ENCODE results near the gene MYZAP. TPM values are rescaled to one million over a fixed set of nuclear protein-coding genes. Genes with fewer than 3 reads are reported as not detected.

Gene MYZAP
- polyA plus RNA-seq, 1 of the 3 experiments (the other 2 are of a cell fraction): 0.07 TPM

- Histone ChIP-seq H3K27ac (ENCODE audit: low read depth in 2 of 2, low read length in 1 of 2) (no peak overlapping the region), H4K20me1 (ENCODE audit: insufficient read depth) (no peaks in the 10 kb centered on the region), H3F3A (replicated peaks; ENCODE audit: insufficient read depth) (no peaks in the 10 kb centered on the region), H3K27me3 (ENCODE audit: insufficient read depth) (no peaks in the 10 kb centered on the region), H3K9me2 (no peaks in the 10 kb centered on the region), H3K9ac (no peak overlapping the region), H3K79me2 (ENCODE audit: insufficient read depth) (no peaks in the 10 kb centered on the region), H3K4me3 (ENCODE audit: low read depth in 2 of 2, low read length in 1 of 2) (no peak overlapping the region), H3K4me1 (ENCODE audit: control insufficient read depth in 1 of 2, insufficient read depth in 2 of 2, low read depth in 1 of 2, low read length in 1 of 2) (no peaks in the 10 kb centered on the region), H3K36me3 (replicated peaks in 1 of 2; ENCODE audit: control insufficient read depth in 1 of 2, insufficient read depth in 2 of 2, low read length in 1 of 2) (no peaks in the 10 kb centered on the region), H3K9me3 (no peaks in the 10 kb centered on the region), H2AFZ (ENCODE audit: low read depth) (no peak overlapping the region), H3K4me2 (no peak overlapping the region)
- WGBS (ENCODE audit: low lambda C conversion rate): 83% methylated on average over 7 of the region's 7 CpGs
- ChIA-PET CTCF (interaction anchor here (1.0 kb wide), 1 partner anchor 19 kb away, joined by 4 read pairs; no protein-coding TSS in a partner anchor), POLR2A (no interaction called here)
- TF ChIP-seq NFIC (IDR thresholded peaks at IDR 0.05; ENCODE audit: borderline replicate concordance) (no peak), TEAD4 (IDR thresholded peaks at IDR 0.05; ENCODE audit: borderline replicate concordance, insufficient read depth) (no peak), RFX5 (IDR thresholded peaks at IDR 0.05; ENCODE audit: low read length) (no peak), EP300 (IDR thresholded peaks at IDR 0.05; ENCODE audit: borderline replicate concordance in 1 of 2, low read depth in 1 of 2, low read length in 1 of 2) (no peak), FOXM1 (IDR thresholded peaks at IDR 0.05; ENCODE audit: low read depth) (no peak), RAD21 (IDR thresholded peaks at IDR 0.05; ENCODE audit: low read length) (no peak), FOXJ3 (CRISPR knock-in tag; IDR thresholded peaks at IDR 0.05) (no peak), TAF1 (IDR thresholded peaks at IDR 0.05; ENCODE audit: borderline replicate concordance, low read depth, low read length) (no peak), RXRA (IDR thresholded peaks at IDR 0.05; ENCODE audit: borderline replicate concordance, low read depth) (no peak)
- TF ChIP-seq, protein P1, sequence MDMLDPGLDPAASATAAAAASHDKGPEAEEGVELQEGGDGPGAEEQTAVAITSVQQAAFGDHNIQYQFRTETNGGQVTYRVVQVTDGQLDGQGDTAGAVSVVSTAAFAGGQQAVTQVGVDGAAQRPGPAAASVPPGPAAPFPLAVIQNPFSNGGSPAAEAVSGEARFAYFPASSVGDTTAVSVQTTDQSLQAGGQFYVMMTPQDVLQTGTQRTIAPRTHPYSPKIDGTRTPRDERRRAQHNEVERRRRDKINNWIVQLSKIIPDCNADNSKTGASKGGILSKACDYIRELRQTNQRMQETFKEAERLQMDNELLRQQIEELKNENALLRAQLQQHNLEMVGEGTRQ (IDR thresholded peaks at IDR 0.05; ENCODE audit: borderline replicate concordance, low read depth, low read length): no peak
- TF ChIP-seq, protein P2, sequence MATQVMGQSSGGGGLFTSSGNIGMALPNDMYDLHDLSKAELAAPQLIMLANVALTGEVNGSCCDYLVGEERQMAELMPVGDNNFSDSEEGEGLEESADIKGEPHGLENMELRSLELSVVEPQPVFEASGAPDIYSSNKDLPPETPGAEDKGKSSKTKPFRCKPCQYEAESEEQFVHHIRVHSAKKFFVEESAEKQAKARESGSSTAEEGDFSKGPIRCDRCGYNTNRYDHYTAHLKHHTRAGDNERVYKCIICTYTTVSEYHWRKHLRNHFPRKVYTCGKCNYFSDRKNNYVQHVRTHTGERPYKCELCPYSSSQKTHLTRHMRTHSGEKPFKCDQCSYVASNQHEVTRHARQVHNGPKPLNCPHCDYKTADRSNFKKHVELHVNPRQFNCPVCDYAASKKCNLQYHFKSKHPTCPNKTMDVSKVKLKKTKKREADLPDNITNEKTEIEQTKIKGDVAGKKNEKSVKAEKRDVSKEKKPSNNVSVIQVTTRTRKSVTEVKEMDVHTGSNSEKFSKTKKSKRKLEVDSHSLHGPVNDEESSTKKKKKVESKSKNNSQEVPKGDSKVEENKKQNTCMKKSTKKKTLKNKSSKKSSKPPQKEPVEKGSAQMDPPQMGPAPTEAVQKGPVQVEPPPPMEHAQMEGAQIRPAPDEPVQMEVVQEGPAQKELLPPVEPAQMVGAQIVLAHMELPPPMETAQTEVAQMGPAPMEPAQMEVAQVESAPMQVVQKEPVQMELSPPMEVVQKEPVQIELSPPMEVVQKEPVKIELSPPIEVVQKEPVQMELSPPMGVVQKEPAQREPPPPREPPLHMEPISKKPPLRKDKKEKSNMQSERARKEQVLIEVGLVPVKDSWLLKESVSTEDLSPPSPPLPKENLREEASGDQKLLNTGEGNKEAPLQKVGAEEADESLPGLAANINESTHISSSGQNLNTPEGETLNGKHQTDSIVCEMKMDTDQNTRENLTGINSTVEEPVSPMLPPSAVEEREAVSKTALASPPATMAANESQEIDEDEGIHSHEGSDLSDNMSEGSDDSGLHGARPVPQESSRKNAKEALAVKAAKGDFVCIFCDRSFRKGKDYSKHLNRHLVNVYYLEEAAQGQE (IDR thresholded peaks at IDR 0.05; ENCODE audit: low read depth, low read length): no peak
- DNase-seq: no peak
Observed at GRCh38 chr15:57685306-57686095, 93.8 kb downstream of the MYZAP start.

- no peak for DNase-seq
- TF ChIP-seq, protein P3, sequence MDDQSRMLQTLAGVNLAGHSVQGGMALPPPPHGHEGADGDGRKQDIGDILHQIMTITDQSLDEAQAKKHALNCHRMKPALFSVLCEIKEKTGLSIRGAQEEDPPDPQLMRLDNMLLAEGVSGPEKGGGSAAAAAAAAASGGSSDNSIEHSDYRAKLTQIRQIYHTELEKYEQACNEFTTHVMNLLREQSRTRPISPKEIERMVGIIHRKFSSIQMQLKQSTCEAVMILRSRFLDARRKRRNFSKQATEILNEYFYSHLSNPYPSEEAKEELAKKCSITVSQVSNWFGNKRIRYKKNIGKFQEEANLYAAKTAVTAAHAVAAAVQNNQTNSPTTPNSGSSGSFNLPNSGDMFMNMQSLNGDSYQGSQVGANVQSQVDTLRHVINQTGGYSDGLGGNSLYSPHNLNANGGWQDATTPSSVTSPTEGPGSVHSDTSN (IDR thresholded peaks at IDR 0.05): no peak
- TF ChIP-seq POLR2AphosphoS5 (IDR thresholded peaks at IDR 0.05; ENCODE audit: low read depth, low read length) (no peak), JUND (IDR thresholded peaks at IDR 0.05) (no peak), MEF2A (IDR thresholded peaks at IDR 0.05; ENCODE audit: borderline replicate concordance, low read depth) (no peak), TCF12 (IDR thresholded peaks at IDR 0.05) (no peak)
- ChIA-PET POLR2A (no interaction called here), CTCF (no interaction called here)
- Histone ChIP-seq H3K79me2 (ENCODE audit: insufficient read depth) (no peaks in the 10 kb centered on the region), H3K9me2 (no peaks in the 10 kb centered on the region), H2AFZ (ENCODE audit: low read depth) (no peak overlapping the region), H3F3A (replicated peaks; ENCODE audit: insufficient read depth) (no peaks in the 10 kb centered on the region), H3K4me2 (no peak overlapping the region), H3K9ac (no peak overlapping the region), H3K4me1 (ENCODE audit: control insufficient read depth in 1 of 2, insufficient read depth in 2 of 2, low read depth in 1 of 2, low read length in 1 of 2) (no peaks in the 10 kb centered on the region; a peak in 1 of 4 replicates), H3K36me3 (replicated peaks in 1 of 2; ENCODE audit: control insufficient read depth in 1 of 2, insufficient read depth in 2 of 2, low read length in 1 of 2) (no peaks in the 10 kb centered on the region), H3K27me3 (ENCODE audit: insufficient read depth) (no peaks in the 10 kb centered on the region), H4K20me1 (ENCODE audit: insufficient read depth) (no peaks in the 10 kb centered on the region), H3K9me3 (no peaks in the 10 kb centered on the region), H3K4me3 (ENCODE audit: low read depth in 2 of 2, low read length in 1 of 2) (no peak overlapping the region), H3K27ac (ENCODE audit: low read depth in 2 of 2, low read length in 1 of 2) (no peak overlapping the region)
- WGBS (ENCODE audit: low lambda C conversion rate): 83% methylated on average over 4 of the region's 4 CpGs
Observed at GRCh38 chr15:57686657-57687056, 95.0 kb downstream of the MYZAP start.

All from SK-N-SH (cell line).